ENCODE results near the gene OPN4.

- TF ChIP-seq CTCF (conservative IDR thresholded peaks at IDR 0.05; ENCODE audit: low read depth, low read length) (no peak), EZH2 (IDR thresholded peaks at IDR 0.05; ENCODE audit: low read length, unreplicated experiment) (no peak), EZH2phosphoT487 (IDR thresholded peaks at IDR 0.05; ENCODE audit: borderline replicate concordance, low read length) (no peak)
Measured at GRCh38 chr10:86674912-86675311, 20.6 kb downstream of the OPN4 start.

Data from PC-3 (cell line).